GM10847 (cell line): ENCODE measurements around the gene ZNRF3.

Experiments used
- POLR2A ChIP-seq: IDR thresholded peaks from 2 replicates; pipeline ENCODE4 v1.6.1; 2011; ENCODE audit not compliant: insufficient read length; ENCODE audit errors: extremely low read depth

The ZNRF3 gene

GRCh38 chr22:28917747-28918549, 34.6 kb downstream of the ZNRF3 start:
- no peak for TF ChIP-seq POLR2A

DNA sequence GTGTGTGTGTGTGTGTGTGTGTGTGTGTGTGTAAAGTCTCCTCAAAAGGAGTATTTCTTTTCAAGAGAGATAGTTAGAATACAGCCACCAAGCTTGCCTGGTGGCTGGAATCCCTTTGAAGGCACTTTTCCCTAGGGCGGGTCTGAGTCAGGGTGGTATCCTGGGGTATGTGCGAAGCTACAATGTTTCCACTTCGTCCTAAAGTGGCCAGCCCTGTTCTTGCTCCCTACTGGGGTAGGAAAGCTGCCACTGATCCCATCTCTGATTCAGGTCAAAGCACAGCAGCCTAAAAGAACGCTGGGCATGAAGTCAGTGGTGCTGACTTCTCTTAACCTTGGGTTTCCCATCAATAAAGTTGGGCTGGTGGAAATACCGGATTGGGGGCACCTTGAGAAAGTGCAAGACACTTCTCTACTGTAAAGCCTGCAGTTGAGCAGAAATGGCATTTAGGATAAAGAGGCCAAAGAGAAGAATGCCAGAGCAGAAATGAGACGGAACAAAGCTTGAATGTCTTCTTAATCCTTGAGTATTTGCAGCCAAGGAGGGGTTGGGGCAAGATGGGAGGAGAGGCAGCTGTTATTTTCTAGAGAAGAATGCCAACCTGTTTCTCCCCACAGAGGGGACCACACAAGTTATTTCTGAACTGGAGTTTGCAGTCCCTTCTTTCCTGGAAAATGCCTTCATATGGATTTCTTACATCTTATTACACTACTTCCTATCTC, 35.3 kb downstream of the ZNRF3 start:
- no peak for TF ChIP-seq POLR2A

DNA sequence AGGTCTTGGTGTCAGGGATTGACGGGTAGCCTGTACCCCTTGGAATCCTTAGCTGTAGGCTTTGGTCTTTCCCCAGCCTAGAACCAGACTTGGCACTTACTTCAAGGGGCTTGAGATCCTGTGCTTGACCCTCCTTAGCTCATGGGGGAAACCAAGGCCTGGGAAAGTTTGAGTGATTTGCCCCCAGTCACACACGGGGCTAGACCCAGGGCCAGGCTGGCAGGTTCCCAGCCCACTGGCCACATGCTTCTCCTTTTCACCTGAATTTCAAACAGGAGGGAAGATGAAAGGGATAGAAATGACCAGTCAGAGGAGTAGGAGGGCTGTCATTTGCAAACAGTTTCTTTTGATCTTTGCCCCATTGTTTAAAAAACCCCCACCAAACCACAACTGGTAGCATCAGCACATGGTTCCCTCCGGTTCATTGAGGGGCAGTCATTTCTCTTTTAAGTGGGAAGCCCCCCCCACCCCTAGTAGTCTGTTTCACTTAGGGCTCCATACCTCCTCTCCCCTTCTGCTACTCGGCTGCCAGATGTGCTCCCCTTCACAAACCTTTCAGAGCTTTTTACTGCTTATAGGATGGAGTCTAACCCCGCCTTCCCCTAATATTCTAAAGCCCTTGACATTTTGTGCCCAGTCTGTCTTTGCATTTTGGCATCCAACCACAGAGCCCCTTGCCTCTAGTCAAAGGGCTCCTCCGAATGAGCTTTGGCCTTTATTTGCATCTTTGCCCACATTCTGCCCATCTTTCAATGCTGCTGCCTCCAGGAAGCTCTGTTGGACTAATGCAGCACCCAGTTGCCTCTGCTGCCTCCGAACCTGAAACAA, 37.6 kb downstream of the ZNRF3 start:
- no peak for TF ChIP-seq POLR2A

GRCh38 chr22:28921585-28921879, 38.2 kb downstream of the ZNRF3 start:
- no peak for TF ChIP-seq POLR2A

DNA sequence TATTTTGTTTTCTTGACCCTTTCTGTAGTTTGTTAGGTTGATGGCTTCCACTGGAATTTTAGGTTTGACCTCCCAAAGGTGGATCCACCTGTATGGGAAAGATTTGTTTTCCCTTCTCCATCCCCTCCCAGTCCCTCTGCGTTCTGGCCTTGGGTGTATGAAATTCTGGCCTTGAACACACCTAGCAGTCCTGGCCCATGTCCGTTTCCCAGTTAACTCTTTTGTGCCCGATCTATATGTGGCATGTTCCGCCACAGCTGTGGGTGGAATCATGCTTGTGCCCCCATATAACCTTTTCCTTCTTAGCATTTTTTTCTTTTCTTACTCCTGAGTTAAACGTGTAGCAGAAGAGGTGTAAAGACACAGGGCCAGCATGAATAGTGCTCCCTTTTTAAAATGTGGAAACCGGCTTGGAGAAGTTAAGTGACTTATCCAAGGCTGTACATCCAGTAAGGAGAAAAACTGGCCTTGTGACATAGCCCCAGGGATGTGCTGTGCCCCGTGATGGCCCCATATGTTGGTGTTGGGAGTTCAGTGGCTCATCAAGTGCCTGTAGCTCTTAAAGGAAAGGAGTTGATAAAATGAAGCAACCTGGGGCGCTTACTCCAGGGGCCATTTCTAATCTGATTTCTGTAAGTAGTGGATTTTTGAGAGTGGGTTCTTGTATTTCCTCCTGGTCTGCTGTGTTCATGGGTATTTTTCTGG, 39.3 kb downstream of the ZNRF3 start:
- TF ChIP-seq POLR2A, result no peak

DNA sequence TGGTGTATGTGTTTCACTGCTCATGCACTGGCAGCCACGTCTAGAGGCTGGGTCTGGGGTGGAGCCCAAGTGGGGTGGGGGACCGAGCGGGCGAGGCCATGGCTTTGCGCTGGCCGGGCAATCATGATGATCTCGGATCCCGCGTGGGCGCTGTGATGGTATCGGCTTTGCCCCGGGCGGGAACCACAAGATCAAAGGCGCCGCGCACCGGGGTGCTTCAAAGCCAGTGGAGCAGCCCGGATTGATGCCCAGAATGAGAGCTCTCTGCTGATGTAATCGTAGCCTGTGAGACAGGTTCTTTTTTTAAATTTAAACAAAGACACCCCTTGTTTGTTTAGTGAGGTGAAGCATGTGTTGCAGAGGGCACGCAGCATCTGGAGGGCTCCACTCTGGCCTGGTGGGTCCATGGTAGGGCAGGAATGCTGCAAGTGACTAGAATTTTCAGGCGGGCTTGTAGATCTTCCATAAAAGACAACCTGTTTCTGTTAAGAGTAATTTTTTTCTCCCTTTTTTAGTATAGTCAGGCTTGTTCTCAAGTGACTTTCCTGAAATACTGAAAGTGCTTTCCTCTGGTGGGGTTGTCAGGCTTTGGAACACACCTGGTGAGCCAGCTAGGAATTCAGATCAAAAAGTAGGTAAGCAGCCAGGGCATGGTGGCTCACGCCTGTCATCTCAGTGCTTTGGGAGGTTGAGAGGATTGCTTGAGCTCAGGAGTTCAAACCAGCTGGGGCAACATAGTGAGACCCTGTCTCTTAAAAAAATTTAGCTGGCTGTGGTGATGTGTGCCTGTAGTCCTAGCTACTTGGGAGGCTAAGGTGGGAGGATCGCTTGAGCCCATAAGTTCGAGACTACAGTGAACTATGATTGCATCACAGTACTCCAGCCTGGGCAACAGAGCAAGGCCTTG, 40.7 kb downstream of the ZNRF3 start:
- TF ChIP-seq POLR2A, result no peak

DNA sequence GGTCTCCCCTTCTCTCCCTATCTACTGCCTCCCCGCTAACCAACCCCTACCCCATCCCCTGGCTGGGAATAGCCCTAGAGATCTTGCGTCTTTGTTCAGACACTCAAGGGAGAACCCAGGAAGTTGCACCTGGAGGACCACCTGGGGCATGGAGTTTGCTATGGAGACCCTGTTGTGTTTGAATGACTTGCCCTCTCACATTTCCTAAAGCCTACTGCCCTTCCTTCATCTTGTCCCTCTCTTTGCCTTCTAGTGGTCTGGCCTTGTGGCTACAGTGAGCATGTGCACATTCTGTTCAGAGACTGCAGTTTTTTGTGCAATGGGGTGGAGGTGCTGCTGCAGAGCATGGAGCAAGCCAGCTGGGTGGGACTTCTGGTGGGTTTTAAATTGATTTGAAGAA, 42.5 kb downstream of the ZNRF3 start:
- TF ChIP-seq POLR2A, result no peak

DNA sequence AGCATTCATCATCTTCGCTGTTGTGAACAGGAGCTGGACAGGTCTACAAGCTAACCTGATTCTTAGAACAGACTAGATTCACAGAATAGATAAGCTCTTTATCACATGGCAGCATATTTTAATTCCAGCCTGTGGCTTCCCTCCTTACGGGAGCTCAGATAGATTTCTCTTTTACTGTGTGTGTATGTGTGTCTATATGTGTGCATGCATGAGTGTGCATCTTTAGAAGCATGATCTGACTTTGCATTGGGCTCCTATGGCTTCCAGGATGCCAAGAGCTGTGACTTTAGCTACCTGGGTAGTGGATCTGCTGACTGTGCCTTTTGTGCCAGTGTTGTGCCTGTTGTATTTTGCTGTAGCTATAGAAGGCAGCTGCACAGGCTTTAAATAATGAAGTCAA, 44.3 kb downstream of the ZNRF3 start:
- TF ChIP-seq POLR2A, result no peak

- TF ChIP-seq POLR2A, result no peak
Observed at GRCh38 chr22:28929197-28929596, 45.8 kb downstream of the ZNRF3 start.

GRCh38 chr22:28930357-28931007, 47.1 kb downstream of the ZNRF3 start:
- no peak for TF ChIP-seq POLR2A

DNA sequence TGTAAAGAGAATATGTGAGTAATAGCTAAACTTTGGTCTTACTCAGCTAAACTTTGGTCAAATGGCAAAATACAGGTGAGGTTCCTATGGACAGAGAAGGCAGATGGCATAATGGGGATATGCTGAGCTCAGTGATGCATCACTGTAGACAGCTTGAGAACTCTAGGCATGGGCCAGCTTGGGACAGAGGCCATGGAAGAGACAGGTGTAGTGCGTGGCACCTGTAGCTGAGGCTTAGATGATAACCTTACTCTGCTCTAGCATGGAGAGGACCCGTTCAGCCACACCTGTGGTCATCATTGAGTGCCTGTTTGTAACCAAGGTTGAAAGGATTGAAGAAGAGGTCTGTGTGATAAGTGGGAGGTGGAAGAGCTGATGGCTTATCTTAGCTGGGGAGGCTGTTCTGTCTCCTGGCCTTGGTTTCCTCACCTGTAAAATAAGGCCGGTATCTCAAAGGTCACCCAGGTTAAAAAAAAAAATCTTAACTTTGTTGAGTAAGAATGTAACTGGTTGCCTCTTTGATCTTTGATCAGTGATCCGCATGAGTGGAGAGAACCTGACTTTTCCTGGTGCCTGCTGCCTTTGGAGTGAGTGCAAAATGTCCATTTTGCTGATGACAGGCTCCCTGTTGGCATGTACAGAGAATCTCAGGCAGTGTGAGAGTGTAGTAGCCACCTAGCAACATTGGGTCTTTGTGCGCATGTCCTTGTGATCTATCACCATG, 48.6 kb downstream of the ZNRF3 start:
- TF ChIP-seq POLR2A, result no peak

DNA sequence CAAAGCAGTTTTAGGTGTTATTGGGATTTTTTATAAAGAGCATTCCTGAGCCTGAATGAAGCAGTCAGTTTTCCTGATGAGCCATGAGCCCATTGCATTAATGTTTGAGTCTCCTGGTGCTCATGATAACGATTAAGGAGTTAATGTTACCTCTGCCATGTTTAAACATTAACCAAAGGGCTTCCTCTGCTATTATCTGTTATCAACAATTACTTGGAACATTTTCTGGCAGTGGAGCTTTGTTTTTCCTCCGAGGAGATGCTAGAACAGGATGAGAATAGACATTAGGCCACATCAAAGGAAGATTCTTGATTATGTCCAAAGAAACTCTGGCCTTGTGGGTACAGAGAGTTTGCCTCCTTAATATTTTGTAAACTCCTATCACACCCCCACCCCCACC, 49.9 kb downstream of the ZNRF3 start:
- no peak for TF ChIP-seq POLR2A

DNA sequence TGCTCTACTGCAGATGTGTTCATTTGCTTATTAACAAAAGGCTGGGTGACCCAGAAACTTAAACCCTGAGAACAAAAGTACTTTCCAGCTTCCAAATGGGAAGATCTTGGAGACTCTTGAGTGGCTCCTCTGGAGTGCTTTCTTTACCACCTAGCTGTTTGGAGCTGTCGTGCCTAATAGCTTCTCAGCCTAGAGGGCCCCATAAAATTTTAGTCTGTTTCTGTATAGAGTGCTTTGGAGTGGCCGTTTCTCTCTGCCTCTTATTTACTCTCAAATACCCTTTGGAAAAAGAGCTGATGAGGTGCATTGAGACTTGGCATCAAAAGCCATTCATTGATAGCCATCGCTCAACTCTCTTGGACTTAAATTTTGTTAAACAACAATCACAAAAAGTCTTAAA, 50.7 kb downstream of the ZNRF3 start:
- TF ChIP-seq POLR2A, result no peak
